Astrocyte (in vitro differentiated cells and primary cell): ENCODE results near the gene PTPN6.

Source experiments
- CTCF ChIP-seq: IDR thresholded peaks from 2 replicates; pipeline ENCODE4 v1.5.1; 2011; ENCODE audit warnings: low read depth, mild to moderate bottlenecking, inconsistent platforms, low read length, moderate library complexity; ENCODE audit not compliant: insufficient read depth
- EZH2 ChIP-seq: IDR thresholded peaks from 2 replicates; pipeline ENCODE4 v1.6.1; 2012; ENCODE audit warnings: mild to moderate bottlenecking, low read length, inconsistent platforms; ENCODE audit not compliant: insufficient read depth

- TF ChIP-seq CTCF (no peak), EZH2 (no peak)
Observed at GRCh38 chr12:6921996-6922946, 28.9 kb upstream of the PTPN6 start.
